ENCODE measurements around the gene PCDHA9.

DNA sequence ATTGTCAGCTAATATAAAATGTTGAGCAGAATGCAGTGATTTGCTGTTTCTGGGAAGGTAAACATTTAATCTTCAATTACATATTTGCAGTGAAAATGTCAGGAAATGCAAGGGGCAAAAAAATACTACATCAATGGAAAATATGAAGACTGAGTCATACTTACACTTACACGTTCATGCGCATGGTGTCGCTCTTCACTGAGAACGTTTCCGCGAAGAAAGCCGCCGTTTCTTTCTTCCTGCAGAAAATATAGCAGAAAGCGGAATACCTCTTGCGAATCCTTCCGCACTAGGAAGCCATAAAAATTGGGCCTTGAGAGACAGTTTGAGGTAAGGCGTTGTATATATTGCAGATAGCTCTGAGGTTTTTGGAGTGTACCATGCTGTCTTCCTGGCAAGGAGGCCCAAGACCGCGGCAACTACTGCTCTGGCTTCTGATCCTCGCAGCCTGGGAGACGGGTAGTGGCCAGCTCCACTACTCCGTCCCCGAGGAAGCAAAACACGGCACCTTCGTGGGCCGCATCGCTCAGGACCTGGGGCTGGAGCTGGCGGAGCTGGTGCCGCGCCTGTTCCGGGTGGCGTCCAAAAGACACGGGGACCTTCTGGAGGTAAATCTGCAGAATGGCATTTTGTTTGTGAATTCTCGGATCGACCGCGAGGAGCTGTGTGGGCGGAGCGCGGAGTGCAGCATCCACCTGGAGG lies 33.9 kb downstream of the PCDHA9 start, which contains the start of gene PCDHA13:
- no peak for TF ChIP-seq POLR2A (IDR thresholded peaks at IDR 0.05; ENCODE audit: low read depth, low read length)
- TF ChIP-seq TAF1 (IDR thresholded peaks at IDR 0.05; ENCODE audit: borderline replicate concordance, low read depth, low read length), result no peak
- TF ChIP-seq POLR2AphosphoS5 (IDR thresholded peaks at IDR 0.05; ENCODE audit: low read depth, low read length), result no peak
